Loucy (cell line): ENCODE data around the gene RANBP3.

Source experiments
- H2AFZ ChIP-seq: fragments of 200-600 bp; sonication (generic); 2 replicates; pipeline ENCODE4 v1.6.0; 2016; ENCODE audit warnings: antibody characterized with exemption, mild to moderate bottlenecking, low read length, moderate library complexity
- H3F3A ChIP-seq: fragments of 200-600 bp; 2 replicates; pipeline ENCODE4 v1.6.0; 2016; ENCODE audit warnings: antibody characterized with exemption, low read depth, mild to moderate bottlenecking
- H3K27me3 ChIP-seq: fragments of 200-600 bp; sonication (generic); 2 replicates; pipeline ENCODE4 v1.6.1; 2014; ENCODE audit warnings: low read length, mild to moderate bottlenecking; ENCODE audit not compliant: insufficient read depth, poor library complexity, severe bottlenecking
- H3K36me3 ChIP-seq: fragments of 200-600 bp; sonication (generic); 2 replicates; pipeline ENCODE4 v1.6.1; 2016; ENCODE audit warnings: low read length; ENCODE audit not compliant: insufficient read depth
- H3K4me1 ChIP-seq: fragments of 200-600 bp; sonication (generic); 2 replicates; pipeline ENCODE4 v1.5.1; 2014; ENCODE audit warnings: low read length, mild to moderate bottlenecking; ENCODE audit not compliant: insufficient read depth, poor library complexity, severe bottlenecking
- H3K4me2 ChIP-seq: fragments of 200-600 bp; sonication (generic); 2 replicates; pipeline ENCODE4 v1.6.0; 2014; ENCODE audit warnings: antibody characterized with exemption, low read length, low read depth, mild to moderate bottlenecking; ENCODE audit not compliant: poor library complexity, severe bottlenecking
- H3K4me3 ChIP-seq: fragments of 200-600 bp; sonication (generic); 2 replicates; pipeline ENCODE4 v1.5.1; 2014; ENCODE audit warnings: low read length, mild to moderate bottlenecking, mixed read lengths; ENCODE audit not compliant: poor library complexity, severe bottlenecking
- H3K79me2 ChIP-seq: fragments of 200-600 bp; sonication (generic); 2 replicates; pipeline ENCODE4 v1.6.1; 2014; ENCODE audit warnings: low read length; ENCODE audit not compliant: insufficient read depth
- H3K9ac ChIP-seq: fragments of 200-600 bp; sonication (generic); 2 replicates; pipeline ENCODE4 v1.6.0; 2014; ENCODE audit warnings: mild to moderate bottlenecking, low read depth, low read length, moderate library complexity; ENCODE audit not compliant: poor library complexity, severe bottlenecking
- H3K9me2 ChIP-seq: fragments of 200-600 bp; sonication (generic); replicated peaks from 2 replicates; pipeline ENCODE4 v1.6.1; 2016; ENCODE audit warnings: low read depth, low read length, mixed read lengths
- H3K9me3 ChIP-seq: fragments of 200-600 bp; sonication (generic); 2 replicates; pipeline ENCODE4 v1.6.1; 2014; ENCODE audit warnings: mild to moderate bottlenecking, antibody characterized with exemption, low read length, low read depth; ENCODE audit not compliant: insufficient read depth
- H4K20me1 ChIP-seq: fragments of 200-600 bp; sonication (generic); 2 replicates; pipeline ENCODE4 v1.6.0; 2014; ENCODE audit warnings: antibody characterized with exemption, low read length, mild to moderate bottlenecking; ENCODE audit not compliant: insufficient read depth, poor library complexity, severe bottlenecking
- CTCF ChIP-seq: fragments of 200-600 bp; sonication (generic); conservative IDR thresholded peaks from 2 replicates; pipeline ENCODE4 v1.5.1; 2014; ENCODE audit warnings: mild to moderate bottlenecking, antibody characterized with exemption, low read length
- EZH2phosphoT487 ChIP-seq: fragments of 200-600 bp; IDR thresholded peaks from 2 replicates; pipeline ENCODE4 v1.6.1; 2018; ENCODE audit warnings: antibody characterized with exemption, mild to moderate bottlenecking, moderate library complexity, borderline replicate concordance

Gene RANBP3

GRCh38 chr19:5943045-5943444, 34.9 kb downstream of the RANBP3 start:
- Histone ChIP-seq H3K27me3 (no peaks in the 10 kb centered on the region), H3K79me2 (peaks cover 62% of the 10 kb centered on the region), H3K4me3 (no peak overlapping the region), H3K9ac (no peak overlapping the region), H3K4me2 (no peak overlapping the region), H3F3A (no peaks in the 10 kb centered on the region), H3K4me1 (no peaks in the 10 kb centered on the region), H3K36me3 (peaks cover 50% of the 10 kb centered on the region; the same call in 1 of the 2 replicates), H2AFZ (no peak overlapping the region), H3K9me2 (no peaks in the 10 kb centered on the region), H4K20me1 (peaks cover 18% of the 10 kb centered on the region), H3K9me3 (no peaks in the 10 kb centered on the region)
- no peak for TF ChIP-seq EZH2phosphoT487

GRCh38 chr19:5941673-5942072, 36.3 kb downstream of the RANBP3 start:
- TF ChIP-seq EZH2phosphoT487 = no peak
- TF ChIP-seq CTCF = no peak
- Histone ChIP-seq H3K4me1 (no peaks in the 10 kb centered on the region), H3K27me3 (no peaks in the 10 kb centered on the region), H3K4me3 (no peak overlapping the region), H3K9me3 (no peaks in the 10 kb centered on the region), H3K9me2 (no peaks in the 10 kb centered on the region), H2AFZ (no peak overlapping the region), H3K79me2 (peaks cover 50% of the 10 kb centered on the region; the same call in 1 of the 2 replicates), H3F3A (no peaks in the 10 kb centered on the region), H3K9ac (no peak overlapping the region), H3K4me2 (no peak overlapping the region), H3K36me3 (peaks cover 57% of the 10 kb centered on the region; the same call in 1 of the 2 replicates), H4K20me1 (peaks cover 17% of the 10 kb centered on the region)

- no peaks in the 10 kb centered on the region for H3K9me3 ChIP-seq
- H3K4me1 ChIP-seq = no peaks in the 10 kb centered on the region
- no peak overlapping the region for H2AFZ ChIP-seq
- no peak overlapping the region for H3K4me3 ChIP-seq
- peaks cover 6% of the 10 kb centered on the region for H4K20me1 ChIP-seq
- peaks cover 60% of the 10 kb centered on the region; the same call in 1 of the 2 replicates for H3K36me3 ChIP-seq
- H3K9ac ChIP-seq = no peak overlapping the region
- peaks cover 47% of the 10 kb centered on the region; the same call in 1 of the 2 replicates for H3K79me2 ChIP-seq
- no peaks in the 10 kb centered on the region for H3K27me3 ChIP-seq
- TF ChIP-seq EZH2phosphoT487 = no peak
- TF ChIP-seq CTCF = no peak
- no peaks in the 10 kb centered on the region for H3F3A ChIP-seq
- H3K9me2 ChIP-seq = no peaks in the 10 kb centered on the region
- H3K4me2 ChIP-seq = no peak overlapping the region
Measured at GRCh38 chr19:5940260-5941208, 37.4 kb downstream of the RANBP3 start.
